Osteoblast (primary cell): ENCODE data around the gene DCLK2. TPM values are rescaled to one million over a fixed set of nuclear protein-coding genes. Genes with fewer than 3 reads are reported as not detected.

Source experiments
- DNase-seq: peaks from one replicate; pipeline ENCODE4 v3.0.0; 2011; ENCODE audit warnings: low spot score, mixed read lengths; ENCODE audit not compliant: insufficient read length; ENCODE audit errors: missing footprints
- H2AFZ ChIP-seq: 2 replicates; pipeline ENCODE4 v1.6.0; 2011; ENCODE audit warnings: mild to moderate bottlenecking, low read length
- H3K27ac ChIP-seq: 2 replicates; pipeline ENCODE4 v1.5.1; 2011; ENCODE audit warnings: mild to moderate bottlenecking, low read depth, low read length, moderate library complexity
- H3K27me3 ChIP-seq: 2 replicates; pipeline ENCODE4 v1.6.0; 2012; ENCODE audit warnings: mild to moderate bottlenecking, control low read depth, inconsistent platforms, low read length, moderate library complexity; ENCODE audit not compliant: insufficient read depth
- H3K36me3 ChIP-seq: 2 replicates; pipeline ENCODE4 v1.5.1; 2011; ENCODE audit warnings: mild to moderate bottlenecking, low read length, control low read depth, moderate library complexity; ENCODE audit not compliant: insufficient read depth
- H3K4me1 ChIP-seq: 2 replicates; pipeline ENCODE4 v1.5.1; 2011; ENCODE audit warnings: mild to moderate bottlenecking, low read length, control low read depth, moderate library complexity; ENCODE audit not compliant: insufficient read depth
- H3K4me2 ChIP-seq: 2 replicates; pipeline ENCODE4 v1.6.0; 2011; ENCODE audit warnings: mild to moderate bottlenecking, low read length; ENCODE audit not compliant: insufficient read depth
- H3K4me3 ChIP-seq: fragments of 200-600 bp; sonication (generic); 3 replicates; pipeline ENCODE4 v1.5.1; 2012; ENCODE audit warnings: mild to moderate bottlenecking, low read length, inconsistent platforms; ENCODE audit not compliant: insufficient read depth
- H3K79me2 ChIP-seq: 2 replicates; pipeline ENCODE4 v1.6.0; 2012; ENCODE audit warnings: mild to moderate bottlenecking, low read length, control low read depth, inconsistent platforms; ENCODE audit not compliant: insufficient read depth
- H3K9me3 ChIP-seq: 2 replicates; pipeline ENCODE4 v1.5.1; 2011; ENCODE audit warnings: low read depth, low read length, control low read depth
- H4K20me1 ChIP-seq: 2 replicates; pipeline ENCODE4 v1.6.0; 2012; ENCODE audit warnings: mild to moderate bottlenecking, low read length, control low read depth; ENCODE audit not compliant: insufficient read depth
- CTCF ChIP-seq: IDR thresholded peaks from 2 replicates; pipeline ENCODE4 v1.5.1; 2011; ENCODE audit warnings: mild to moderate bottlenecking, low read depth, low read length, moderate library complexity; ENCODE audit errors: extremely low read depth
- total RNA-seq: library from RNA; depleted of rRNA; stranded (reverse); fragments of >200 nt; gene quantifications from 2 replicates; pipeline ENCODE4 v1.2.3, GENCODE V29; 2012

Gene DCLK2
- total RNA-seq, 1 donor: 11.6 TPM

- H3K4me1 ChIP-seq: peaks cover 34% of the 10 kb centered on the region
- H3K4me3 ChIP-seq: no peak overlapping the region
- peaks cover 69% of the 10 kb centered on the region for H3K79me2 ChIP-seq
- peaks cover 2% of the 10 kb centered on the region for H3K9me3 ChIP-seq
- H2AFZ ChIP-seq: no peak overlapping the region
- H3K27ac ChIP-seq: no peak overlapping the region
- no peak overlapping the region for H3K4me2 ChIP-seq
- H4K20me1 ChIP-seq: no peaks in the 10 kb centered on the region
- H3K27me3 ChIP-seq: no peaks in the 10 kb centered on the region
- no peaks in the 10 kb centered on the region for H3K36me3 ChIP-seq
- no peak for TF ChIP-seq CTCF
- no peak for DNase-seq
Observed at GRCh38 chr4:150117094-150117493, 38.8 kb downstream of the DCLK2 start.

GRCh38 chr4:150117629-150118028 lies 39.4 kb downstream of the DCLK2 start:
- TF ChIP-seq CTCF: no peak
- H3K27ac ChIP-seq: no peak overlapping the region
- no peaks in the 10 kb centered on the region for H3K36me3 ChIP-seq
- H4K20me1 ChIP-seq: no peaks in the 10 kb centered on the region
- no peak overlapping the region for H2AFZ ChIP-seq
- H3K27me3 ChIP-seq: no peaks in the 10 kb centered on the region
- no peak for DNase-seq
- H3K79me2 ChIP-seq: peaks cover 65% of the 10 kb centered on the region
- peaks cover 2% of the 10 kb centered on the region for H3K9me3 ChIP-seq
- no peak overlapping the region for H3K4me3 ChIP-seq
- H3K4me2 ChIP-seq: no peak overlapping the region
- peaks cover 34% of the 10 kb centered on the region for H3K4me1 ChIP-seq

- H3K79me2 ChIP-seq: peaks cover 54% of the 10 kb centered on the region
- H3K4me2 ChIP-seq: peak overlapping the region; percentile 44
- no peak for DNase-seq
- H3K4me3 ChIP-seq: no peak overlapping the region
- no peaks in the 10 kb centered on the region for H3K36me3 ChIP-seq
- H3K9me3 ChIP-seq: peaks cover 2% of the 10 kb centered on the region
- no peaks in the 10 kb centered on the region for H4K20me1 ChIP-seq
- H3K27me3 ChIP-seq: no peaks in the 10 kb centered on the region
- H2AFZ ChIP-seq: no peak overlapping the region
- peaks cover 34% of the 10 kb centered on the region for H3K4me1 ChIP-seq
- peak overlapping the region; percentile 34 for H3K27ac ChIP-seq
- TF ChIP-seq CTCF: no peak
Observed at GRCh38 chr4:150119492-150119891, 41.2 kb downstream of the DCLK2 start.

- Histone ChIP-seq H3K4me2 (no peak overlapping the region), H4K20me1 (no peaks in the 10 kb centered on the region), H3K4me1 (peaks cover 37% of the 10 kb centered on the region), H3K36me3 (no peaks in the 10 kb centered on the region), H3K79me2 (peaks cover 25% of the 10 kb centered on the region), H3K9me3 (peaks cover 2% of the 10 kb centered on the region), H3K27me3 (no peaks in the 10 kb centered on the region), H2AFZ (no peak overlapping the region), H3K27ac (no peak overlapping the region), H3K4me3 (no peak overlapping the region)
- DNase-seq: no peak
- no peak for TF ChIP-seq CTCF
Observed at GRCh38 chr4:150123087-150123486, 44.8 kb downstream of the DCLK2 start.
